ENCODE results near the gene FAM83B. TPM values are rescaled to one million over a fixed set of nuclear protein-coding genes. Genes with fewer than 3 reads are reported as not detected.

FAM83B gene
- total RNA-seq, 1 donor from 2014 or later = 1.9 TPM

GRCh38 chr6:54909184-54909583 lies 62.6 kb downstream of the FAM83B start:
- TF ChIP-seq CTCF (IDR thresholded peaks at IDR 0.05; ENCODE audit: insufficient read depth, low read depth, low read length) (no peak), EZH2 (IDR thresholded peaks at IDR 0.05; ENCODE audit: insufficient read depth, low read length) (no peak)

GRCh38 chr6:54910431-54910884 lies 63.9 kb downstream of the FAM83B start:
- no peak overlapping the region for H3K27ac Mint-ChIP-seq (ENCODE audit: unreplicated experiment)
- Histone ChIP-seq H3K36me3 (ENCODE audit: insufficient read depth, low read length) (no peaks in the 10 kb centered on the region), H2AFZ (ENCODE audit: low read depth, low read length) (peak overlapping the region; percentile 59), H3K4me1 (ENCODE audit: insufficient read depth, low read length) (no peaks in the 10 kb centered on the region), H3K27ac (ENCODE audit: low read depth, low read length) (no peak overlapping the region), H3K79me2 (ENCODE audit: insufficient read depth, low read length) (no peaks in the 10 kb centered on the region), H3K4me3 (ENCODE audit: insufficient read depth, low read depth, low read length) (no peak overlapping the region), H3K27me3 (ENCODE audit: insufficient read depth, low read length) (no peaks in the 10 kb centered on the region), H4K20me1 (ENCODE audit: insufficient read depth, low read length) (no peaks in the 10 kb centered on the region), H3K9ac (ENCODE audit: low read length) (no peak overlapping the region), H3K4me2 (ENCODE audit: low read length) (peak overlapping the region; percentile 52), H3K9me3 (ENCODE audit: insufficient read depth, low read depth, low read length) (no peaks in the 10 kb centered on the region)
- H3K9me3 Mint-ChIP-seq (ENCODE audit: unreplicated experiment) = no peaks in the 10 kb centered on the region
- no peak overlapping the region for H3K4me3 Mint-ChIP-seq (ENCODE audit: unreplicated experiment)
- H3K4me1 Mint-ChIP-seq (ENCODE audit: low read depth, unreplicated experiment) = peaks cover 2% of the 10 kb centered on the region
- DNase-seq (ENCODE audit: low read depth) (no peak), FAIRE-seq (no peak)
- H3K36me3 Mint-ChIP-seq (ENCODE audit: low read depth, unreplicated experiment) = no peaks in the 10 kb centered on the region
- no peak for TF ChIP-seq CTCF (IDR thresholded peaks at IDR 0.05; ENCODE audit: insufficient read depth, low read depth, low read length)
- TF ChIP-seq EZH2 (IDR thresholded peaks at IDR 0.05; ENCODE audit: insufficient read depth, low read length) = no peak
- H3K27me3 Mint-ChIP-seq (ENCODE audit: low read depth, unreplicated experiment) = no peaks in the 10 kb centered on the region

More at GRCh38 chr6:54909184-54909583, 62.6 kb downstream of the FAM83B start:
- FAIRE-seq (no peak), DNase-seq (ENCODE audit: low read depth) (no peak)
- Mint-ChIP-seq H3K36me3 (ENCODE audit: low read depth, unreplicated experiment) (no peaks in the 10 kb centered on the region), H3K4me1 (ENCODE audit: low read depth, unreplicated experiment) (peaks cover 2% of the 10 kb centered on the region), H3K27me3 (ENCODE audit: low read depth, unreplicated experiment) (no peaks in the 10 kb centered on the region), H3K9me3 (ENCODE audit: unreplicated experiment) (no peaks in the 10 kb centered on the region), H3K4me3 (ENCODE audit: unreplicated experiment) (no peak overlapping the region), H3K27ac (ENCODE audit: unreplicated experiment) (no peak overlapping the region)
- H4K20me1 ChIP-seq (ENCODE audit: insufficient read depth, low read length) = no peaks in the 10 kb centered on the region
- H3K9ac ChIP-seq (ENCODE audit: low read length) = no peak overlapping the region
- H3K9me3 ChIP-seq (ENCODE audit: insufficient read depth, low read depth, low read length) = no peaks in the 10 kb centered on the region
- no peak overlapping the region for H3K27ac ChIP-seq (ENCODE audit: low read depth, low read length)
- no peaks in the 10 kb centered on the region for H3K36me3 ChIP-seq (ENCODE audit: insufficient read depth, low read length)
- no peaks in the 10 kb centered on the region for H3K27me3 ChIP-seq (ENCODE audit: insufficient read depth, low read length)
- no peaks in the 10 kb centered on the region for H3K4me1 ChIP-seq (ENCODE audit: insufficient read depth, low read length)
- no peak overlapping the region for H3K4me2 ChIP-seq (ENCODE audit: low read length)
- H2AFZ ChIP-seq (ENCODE audit: low read depth, low read length) = no peak overlapping the region
- H3K79me2 ChIP-seq (ENCODE audit: insufficient read depth, low read length) = no peaks in the 10 kb centered on the region
- no peak overlapping the region for H3K4me3 ChIP-seq (ENCODE audit: insufficient read depth, low read depth, low read length)

- Mint-ChIP-seq H3K36me3 (ENCODE audit: low read depth, unreplicated experiment) (no peaks in the 10 kb centered on the region), H3K27ac (ENCODE audit: unreplicated experiment) (no peak overlapping the region), H3K9me3 (ENCODE audit: unreplicated experiment) (no peaks in the 10 kb centered on the region), H3K4me3 (ENCODE audit: unreplicated experiment) (no peak overlapping the region), H3K4me1 (ENCODE audit: low read depth, unreplicated experiment) (peaks cover 2% of the 10 kb centered on the region), H3K27me3 (ENCODE audit: low read depth, unreplicated experiment) (no peaks in the 10 kb centered on the region)
- Histone ChIP-seq H2AFZ (ENCODE audit: low read depth, low read length) (no peak overlapping the region), H3K9me3 (ENCODE audit: insufficient read depth, low read depth, low read length) (no peaks in the 10 kb centered on the region), H3K27ac (ENCODE audit: low read depth, low read length) (no peak overlapping the region), H3K27me3 (ENCODE audit: insufficient read depth, low read length) (no peaks in the 10 kb centered on the region), H3K79me2 (ENCODE audit: insufficient read depth, low read length) (no peaks in the 10 kb centered on the region), H3K4me3 (ENCODE audit: insufficient read depth, low read depth, low read length) (no peak overlapping the region), H4K20me1 (ENCODE audit: insufficient read depth, low read length) (no peaks in the 10 kb centered on the region), H3K4me2 (ENCODE audit: low read length) (no peak overlapping the region), H3K9ac (ENCODE audit: low read length) (no peak overlapping the region), H3K36me3 (ENCODE audit: insufficient read depth, low read length) (no peaks in the 10 kb centered on the region), H3K4me1 (ENCODE audit: insufficient read depth, low read length) (no peaks in the 10 kb centered on the region)
- FAIRE-seq = no peak
- TF ChIP-seq CTCF (IDR thresholded peaks at IDR 0.05; ENCODE audit: insufficient read depth, low read depth, low read length) (no peak), EZH2 (IDR thresholded peaks at IDR 0.05; ENCODE audit: insufficient read depth, low read length) (no peak)
- no peak for DNase-seq (ENCODE audit: low read depth)
Observed at GRCh38 chr6:54910921-54911320, 64.3 kb downstream of the FAM83B start.
